NCI-H226 (cell line): Measurements from ENCODE around the gene FANK1.

ENCODE experiments used
- DNase-seq: peaks from one replicate; pipeline ENCODE4 v3.0.0-alpha.2; 2015

FANK1 gene, protein sequence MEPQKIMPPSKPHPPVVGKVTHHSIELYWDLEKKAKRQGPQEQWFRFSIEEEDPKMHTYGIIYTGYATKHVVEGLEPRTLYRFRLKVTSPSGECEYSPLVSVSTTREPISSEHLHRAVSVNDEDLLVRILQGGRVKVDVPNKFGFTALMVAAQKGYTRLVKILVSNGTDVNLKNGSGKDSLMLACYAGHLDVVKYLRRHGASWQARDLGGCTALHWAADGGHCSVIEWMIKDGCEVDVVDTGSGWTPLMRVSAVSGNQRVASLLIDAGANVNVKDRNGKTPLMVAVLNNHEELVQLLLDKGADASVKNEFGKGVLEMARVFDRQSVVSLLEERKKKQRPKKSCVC

DNA sequence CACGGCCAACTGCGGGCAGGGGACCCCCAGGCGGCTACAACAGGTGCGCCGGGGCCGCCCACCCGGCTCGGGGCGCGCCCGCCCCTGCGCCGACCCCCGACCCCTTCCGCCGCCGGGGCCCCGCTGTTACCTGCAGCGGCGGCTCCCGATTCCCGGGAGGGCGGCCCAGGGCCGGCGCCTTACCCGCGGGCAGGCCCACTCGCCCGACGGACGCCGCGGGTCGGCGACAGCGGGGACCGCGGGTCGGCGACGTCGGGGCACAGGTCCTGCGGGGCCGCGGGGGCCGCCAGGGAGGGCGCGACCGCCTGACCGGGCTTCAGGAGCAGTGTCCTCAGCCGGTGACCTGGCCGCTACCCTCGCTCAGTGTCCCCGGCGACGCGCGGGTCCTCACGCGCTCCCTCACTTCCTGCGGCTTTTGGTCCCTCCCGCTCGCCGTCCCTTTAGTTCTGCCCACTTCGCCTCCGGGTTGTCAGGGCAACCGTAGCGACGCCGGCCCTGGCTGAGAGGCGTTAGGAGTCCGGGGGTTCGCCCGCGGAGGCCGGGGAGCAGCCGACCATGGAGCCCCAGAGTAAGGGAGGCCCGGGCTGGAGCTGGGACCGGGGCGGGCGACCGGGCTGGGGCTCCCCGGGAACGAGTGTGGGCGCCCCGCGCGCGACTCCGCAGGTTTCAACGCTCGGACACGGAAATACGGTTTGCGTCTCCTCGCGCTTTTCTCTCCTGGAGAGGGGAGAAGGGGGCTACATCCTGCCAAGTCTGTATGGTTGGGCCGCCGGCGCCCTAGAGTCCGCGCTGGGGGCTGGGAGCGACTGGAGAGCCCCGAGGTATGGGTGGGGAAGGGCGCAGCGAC, at the start of gene FANK1:
Gene FANK1 (plus strand): TSS at position 477 of the 847 bp plus-strand sequence. CDS start 79 bp downstream, at position 556.
- DNase-seq: peak; percentile 55

DNA sequence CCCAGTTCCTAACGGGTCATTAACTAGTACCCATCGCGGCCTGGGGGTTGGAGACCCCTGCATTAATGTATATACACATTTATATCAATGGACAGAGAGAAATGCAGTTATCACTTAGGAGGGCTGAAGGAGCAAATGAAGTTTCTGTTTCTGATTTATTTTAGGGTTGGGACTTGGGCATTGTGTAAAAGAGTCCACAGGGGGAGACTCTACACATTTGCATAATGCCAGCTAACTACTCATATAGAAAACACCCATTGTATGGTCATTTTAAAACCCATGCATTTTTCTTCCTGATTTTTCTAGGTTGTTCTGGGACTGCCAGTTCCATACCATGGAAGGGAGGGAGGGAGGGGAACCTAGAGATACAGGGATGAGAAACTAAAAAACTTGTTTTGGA, 49.5 kb upstream of the FANK1 start:
- DNase-seq: no peak

DNA sequence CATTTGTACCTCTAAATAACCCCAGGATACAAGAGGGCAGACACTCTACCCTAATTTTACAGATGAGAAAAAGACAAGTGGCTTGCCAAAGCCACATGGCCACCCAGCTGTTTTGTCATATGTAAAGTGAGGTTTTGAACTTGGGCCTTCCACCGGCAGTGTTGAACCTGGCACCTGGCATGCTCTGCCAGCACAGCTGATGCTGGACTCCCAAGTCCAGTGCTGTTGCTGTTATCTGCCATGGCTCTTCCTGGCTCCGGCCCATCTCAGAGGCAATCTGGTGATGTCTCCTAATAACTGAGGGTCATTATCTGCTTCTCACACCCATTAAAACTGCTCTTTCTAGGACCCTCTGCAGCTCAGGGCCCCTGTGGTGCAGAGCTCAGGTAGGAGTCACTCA, 48.0 kb upstream of the FANK1 start:
- no peak for DNase-seq

DNA sequence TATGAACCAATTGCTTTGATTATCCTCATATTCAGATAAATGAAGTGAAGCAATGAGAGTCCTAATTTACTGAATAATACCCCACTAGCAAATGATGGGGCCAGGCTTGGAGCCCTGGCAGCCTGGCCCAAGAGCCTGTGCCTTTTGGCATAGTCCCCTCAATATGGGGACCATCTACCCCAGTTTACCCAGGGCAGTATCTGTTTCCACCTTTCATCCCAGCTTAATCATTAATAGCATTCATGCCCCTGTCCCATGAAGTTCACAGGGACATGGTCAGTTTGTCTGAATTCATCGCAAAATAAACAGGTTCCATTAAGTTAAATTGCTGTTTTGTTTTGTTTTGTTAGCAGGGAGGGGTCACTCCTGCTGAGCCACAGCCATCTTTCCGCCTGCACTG, 47.5 kb upstream of the FANK1 start:
- DNase-seq: no peak

- DNase-seq: no peak
Observed at GRCh38 chr10:125849448-125849847, 46.9 kb upstream of the FANK1 start.

- DNase-seq: no peak
Observed at GRCh38 chr10:125850766-125851731, 45.3 kb upstream of the FANK1 start.

GRCh38 chr10:125852487-125852886, 43.9 kb upstream of the FANK1 start:
- DNase-seq: no peak

GRCh38 chr10:125857185-125857760, 39.1 kb upstream of the FANK1 start:
- DNase-seq: no peak

DNA sequence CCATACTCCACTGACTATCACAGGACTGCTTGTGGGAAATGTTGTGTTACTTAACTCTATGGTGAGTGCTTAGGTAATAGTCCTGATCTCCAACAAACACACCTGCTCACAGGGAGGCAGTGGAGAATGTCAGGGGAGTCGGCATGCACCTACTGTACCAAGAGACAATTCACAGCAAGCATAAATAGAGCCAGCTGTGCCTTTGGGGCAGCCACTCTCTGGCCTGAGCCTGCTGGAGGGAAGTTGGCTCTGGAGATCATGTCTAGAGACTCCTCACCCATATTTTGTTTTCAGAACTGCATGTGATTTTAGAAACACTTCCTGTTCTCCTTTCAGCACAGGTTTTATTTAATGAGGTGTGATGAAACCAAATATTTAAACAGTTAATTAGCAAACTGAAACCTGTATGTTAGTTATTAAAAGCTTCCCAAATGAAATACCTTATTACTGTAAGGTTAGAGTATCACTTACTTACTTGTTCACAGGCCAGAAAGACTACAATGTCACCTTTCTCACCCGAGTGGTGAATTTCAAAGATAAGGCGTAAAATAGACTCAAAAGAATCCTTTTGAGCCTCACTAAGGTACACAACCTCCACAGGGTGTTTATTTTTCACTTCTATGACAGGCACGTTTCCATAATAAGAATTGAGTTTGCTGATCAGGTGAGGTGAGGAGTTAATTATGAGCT, 37.1 kb upstream of the FANK1 start:
- DNase-seq: no peak

DNA sequence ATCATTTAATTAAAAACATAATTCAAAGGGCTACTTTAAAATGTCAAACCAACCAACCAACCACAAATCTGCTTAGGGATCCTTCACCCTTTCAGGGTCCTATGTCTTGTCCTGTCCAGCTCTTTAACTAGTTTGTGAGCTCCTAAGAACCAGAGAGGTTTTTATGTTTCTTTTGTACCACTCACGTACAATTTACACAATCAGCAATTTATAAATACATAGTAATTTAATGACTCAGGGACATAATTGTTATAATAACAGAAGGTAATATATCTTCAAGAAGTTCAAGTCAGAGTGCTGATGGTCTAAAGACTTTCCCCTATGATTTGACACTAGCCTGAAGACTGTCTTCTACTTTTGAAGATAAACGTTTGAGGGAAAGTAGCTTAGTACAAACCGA, 31.2 kb upstream of the FANK1 start:
- DNase-seq: no peak

DNA sequence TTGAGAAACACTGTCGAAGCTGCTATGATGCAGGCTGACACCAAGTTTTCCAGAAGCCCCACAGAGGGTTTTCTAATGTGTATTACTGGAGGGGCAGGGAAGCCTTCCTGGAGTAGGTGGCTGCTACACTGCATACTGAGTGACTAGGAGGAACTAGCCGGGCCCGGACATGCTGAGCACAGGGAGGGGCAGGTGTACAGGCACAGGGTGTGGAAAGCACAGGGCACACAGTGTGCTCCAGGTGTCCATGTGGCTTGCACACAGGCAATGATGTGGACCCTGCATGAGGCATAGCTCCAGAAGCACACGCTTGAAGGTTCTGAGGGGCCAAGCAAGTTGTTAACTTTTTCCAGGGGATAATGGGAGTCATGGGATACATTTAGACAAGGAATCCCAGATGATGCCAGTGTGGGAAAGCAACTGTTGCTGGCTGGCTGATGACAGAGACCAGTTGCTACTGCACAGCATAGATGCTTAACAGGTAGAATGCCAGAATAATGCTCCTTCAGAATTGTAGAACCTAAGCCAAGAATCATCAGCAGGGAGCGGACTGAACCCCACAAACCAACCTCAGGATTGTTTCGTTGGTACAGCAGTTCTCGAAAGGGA, 29.8 kb upstream of the FANK1 start:
- DNase-seq: no peak

- DNase-seq: no peak
Observed at GRCh38 chr10:125868372-125868975, 27.9 kb upstream of the FANK1 start.

GRCh38 chr10:125871338-125871737, 25.0 kb upstream of the FANK1 start:
- no peak for DNase-seq

DNA sequence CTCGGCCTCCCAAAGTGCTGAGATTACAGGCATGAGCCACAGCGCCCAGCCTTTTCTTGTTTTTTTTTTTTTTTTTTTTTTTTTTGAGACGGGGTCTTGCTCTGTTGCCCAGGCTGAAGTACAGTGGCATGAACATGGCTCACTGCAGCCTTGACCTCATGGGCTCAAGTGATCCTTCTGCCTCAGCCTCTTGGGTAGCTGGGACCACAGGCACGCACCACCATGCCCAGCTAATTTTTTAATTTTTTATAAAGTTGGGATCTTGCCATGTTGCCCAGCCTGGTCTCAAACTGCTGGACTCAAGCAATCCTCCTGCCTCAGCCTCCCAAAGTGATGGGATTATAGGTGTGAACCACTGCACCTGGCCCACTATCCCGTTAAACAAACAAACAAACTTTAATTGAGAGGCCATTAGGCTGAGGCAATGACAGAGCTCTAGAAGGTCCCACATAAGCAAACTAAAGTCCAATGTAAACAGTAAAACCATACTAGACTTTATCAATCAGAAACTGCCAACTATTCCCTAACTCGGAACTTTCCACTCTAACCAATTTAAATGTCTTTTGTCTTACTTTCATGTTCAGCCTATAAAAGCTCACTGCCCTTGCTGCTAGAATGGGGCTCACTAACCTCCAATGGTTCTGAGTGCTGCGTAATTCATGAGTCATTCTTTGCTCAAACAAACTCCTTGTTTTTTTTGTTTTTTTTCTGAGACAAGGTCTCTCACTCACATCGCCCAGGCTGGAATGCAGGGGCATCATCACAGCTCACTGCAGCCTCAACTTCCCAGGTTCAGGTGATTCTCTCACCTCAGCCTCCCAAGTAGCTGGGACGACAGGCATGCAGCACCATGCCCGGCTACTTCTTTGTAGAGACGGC, 17.2 kb upstream of the FANK1 start:
- DNase-seq: peak; percentile 48

DNA sequence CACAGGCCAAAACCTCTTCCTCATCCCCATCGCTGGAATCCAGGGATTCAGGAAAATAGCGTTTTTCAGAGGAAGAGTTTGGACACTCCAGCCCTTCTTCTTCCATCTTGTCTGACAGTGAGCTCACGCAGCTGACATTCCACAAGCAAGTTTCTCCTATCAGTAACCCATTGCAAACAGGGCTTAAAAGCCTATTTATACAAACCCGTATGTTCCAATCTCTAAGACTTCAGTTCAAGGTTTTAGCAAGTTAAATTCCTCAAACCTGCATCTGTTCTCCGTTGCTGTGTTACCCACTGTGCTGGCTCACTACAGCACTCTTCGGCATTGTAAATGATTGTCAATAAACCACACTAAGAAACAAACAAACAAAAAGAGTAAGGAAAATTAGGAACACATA, 15.6 kb upstream of the FANK1 start:
- no peak for DNase-seq

- DNase-seq: no peak
Observed at GRCh38 chr10:125881192-125881591, 15.2 kb upstream of the FANK1 start, which contains the start of gene DHX32. TSS of gene DHX32 (minus strand) at chr10:125881292. CDS start at chr10:125880824, 468 bp downstream.

DNA sequence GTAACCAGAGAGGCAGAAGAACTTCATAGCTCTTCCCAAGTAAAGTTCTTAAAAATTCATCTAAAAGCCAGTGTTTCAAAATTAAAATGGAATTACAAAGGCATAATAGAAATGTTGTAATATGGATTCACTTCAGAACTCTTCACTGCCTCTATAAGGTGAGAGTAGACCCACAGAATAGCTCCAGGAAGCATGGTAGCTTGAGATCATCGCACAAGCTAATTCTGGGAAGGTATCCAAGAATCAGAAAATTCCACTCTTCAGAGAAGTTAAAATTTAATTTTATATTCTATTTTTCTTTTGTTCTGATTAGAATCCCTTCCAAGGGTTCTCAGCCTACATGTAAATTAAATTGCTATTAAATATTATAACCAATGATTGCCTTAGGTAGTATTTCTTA, 13.8 kb upstream of the FANK1 start:
- no peak for DNase-seq

- no peak for DNase-seq
Observed at GRCh38 chr10:125883211-125883610, 13.2 kb upstream of the FANK1 start.

DNA sequence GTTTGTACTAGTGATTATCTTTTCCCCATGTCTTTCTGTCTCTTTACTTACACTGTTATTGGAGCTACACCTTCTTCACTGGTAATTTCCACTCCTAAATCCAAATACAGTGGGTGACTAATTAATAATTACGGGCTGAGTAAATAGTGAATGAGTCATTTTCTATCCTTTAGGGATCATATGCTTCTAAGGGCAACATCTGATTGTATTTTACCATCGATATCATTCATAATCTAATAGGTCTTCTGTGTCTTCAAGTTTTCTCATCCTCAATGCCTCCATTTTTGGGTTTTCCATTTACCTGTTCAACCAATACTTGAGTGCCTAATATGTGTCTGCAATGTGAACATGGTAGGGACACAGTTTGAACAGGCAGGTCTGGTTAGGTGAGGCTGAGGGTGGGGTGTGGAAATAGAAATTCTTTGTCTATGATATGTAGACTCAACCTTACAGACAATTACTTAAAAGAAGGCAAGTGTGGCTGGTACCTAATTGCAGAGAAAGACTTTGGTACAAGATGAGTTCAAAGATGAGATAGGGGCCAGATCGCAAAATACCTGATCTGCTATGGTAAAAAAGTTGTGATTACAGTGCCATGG, 9.4 kb upstream of the FANK1 start:
- DNase-seq: no peak
